ENCODE measurements around the gene CTSD.

CTSD gene

DNA sequence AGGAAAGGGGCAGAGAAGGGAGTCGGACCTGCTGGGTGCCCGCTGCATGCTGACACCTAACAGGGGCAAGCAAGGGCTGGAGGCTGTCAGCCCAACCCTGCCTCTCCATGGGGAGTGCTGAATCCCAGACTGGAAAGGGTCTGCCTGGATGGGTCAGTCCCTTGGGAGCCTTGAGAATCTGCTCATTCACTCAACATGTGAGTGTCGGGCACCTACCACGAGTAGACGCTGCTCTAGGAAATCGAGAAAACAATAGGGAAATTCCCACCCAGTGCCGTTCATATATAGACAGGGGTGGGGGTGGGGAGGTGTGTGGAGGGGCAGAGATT, 4.4 kb upstream of the CTSD start:
- no peak for DNase-seq

DNA sequence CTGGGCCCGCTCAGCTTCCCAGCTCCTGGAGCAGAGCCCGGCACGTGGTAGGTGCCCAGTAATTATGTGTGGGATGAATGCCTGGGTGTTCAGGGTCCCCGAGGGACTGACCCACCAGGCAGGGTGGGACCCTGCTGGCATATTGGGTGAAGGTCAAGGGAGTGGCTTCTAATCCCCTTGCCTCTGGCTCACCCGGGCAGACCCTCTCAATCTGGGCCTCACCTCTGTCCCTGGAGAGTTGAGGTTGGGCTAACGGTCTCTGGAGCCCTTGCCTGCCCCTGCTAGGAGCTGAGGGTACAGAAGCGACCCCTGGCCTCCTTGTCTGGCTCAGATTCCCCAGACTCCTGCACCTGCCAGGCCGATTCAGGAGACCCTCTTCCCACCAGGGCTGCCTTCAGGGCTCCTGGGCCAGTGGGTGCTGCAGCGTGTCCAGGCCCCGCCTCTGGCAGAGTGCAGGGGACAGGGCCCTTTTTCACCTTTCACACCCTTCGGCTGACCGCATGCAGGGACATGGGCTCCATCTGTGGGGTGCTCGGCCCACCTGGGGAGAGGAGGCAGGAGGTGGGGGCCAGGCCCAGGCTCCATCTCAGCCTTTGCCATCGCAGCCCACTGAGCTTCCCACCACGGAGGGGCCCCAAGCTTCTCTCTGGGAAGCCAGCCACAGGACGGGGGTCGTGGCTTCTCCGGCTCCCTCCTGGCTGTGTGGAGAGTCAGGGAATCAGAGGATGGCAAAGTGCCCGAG, 3.8 kb upstream of the CTSD start:
- DNase-seq = no peak

DNA sequence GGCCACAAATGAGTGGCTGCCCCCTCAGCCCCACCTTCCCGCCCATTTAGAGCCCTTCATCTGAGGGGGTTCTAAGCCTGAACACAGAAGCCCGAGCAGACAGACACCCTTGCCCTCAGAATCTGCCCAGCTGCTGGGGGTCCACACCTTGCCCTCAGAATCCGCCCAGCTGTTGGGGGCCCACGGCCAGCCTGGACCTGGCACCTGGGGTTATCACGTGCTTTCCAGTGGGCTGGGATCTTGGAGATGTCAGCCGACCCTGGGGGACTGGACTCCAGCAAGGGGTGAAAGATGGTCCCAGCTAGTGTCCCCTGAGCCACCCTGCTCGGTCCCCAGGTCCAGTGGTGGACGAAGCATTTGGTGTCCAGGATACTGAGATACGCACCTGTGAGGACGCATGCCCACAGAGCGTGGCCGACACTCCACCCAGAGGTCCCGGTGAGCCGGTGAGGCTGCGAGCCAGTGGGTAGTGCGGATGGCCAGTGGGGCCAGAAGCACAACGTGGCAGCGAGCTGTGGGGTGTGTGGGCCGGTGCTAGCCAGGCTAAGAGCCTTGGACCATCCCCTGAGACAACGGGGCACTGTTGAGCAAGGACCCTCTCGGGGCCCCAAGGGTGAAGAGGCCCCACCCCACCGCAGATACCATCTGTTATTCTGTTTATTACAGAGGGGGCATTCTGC, 3.1 kb upstream of the CTSD start:
- DNase-seq = no peak

DNA sequence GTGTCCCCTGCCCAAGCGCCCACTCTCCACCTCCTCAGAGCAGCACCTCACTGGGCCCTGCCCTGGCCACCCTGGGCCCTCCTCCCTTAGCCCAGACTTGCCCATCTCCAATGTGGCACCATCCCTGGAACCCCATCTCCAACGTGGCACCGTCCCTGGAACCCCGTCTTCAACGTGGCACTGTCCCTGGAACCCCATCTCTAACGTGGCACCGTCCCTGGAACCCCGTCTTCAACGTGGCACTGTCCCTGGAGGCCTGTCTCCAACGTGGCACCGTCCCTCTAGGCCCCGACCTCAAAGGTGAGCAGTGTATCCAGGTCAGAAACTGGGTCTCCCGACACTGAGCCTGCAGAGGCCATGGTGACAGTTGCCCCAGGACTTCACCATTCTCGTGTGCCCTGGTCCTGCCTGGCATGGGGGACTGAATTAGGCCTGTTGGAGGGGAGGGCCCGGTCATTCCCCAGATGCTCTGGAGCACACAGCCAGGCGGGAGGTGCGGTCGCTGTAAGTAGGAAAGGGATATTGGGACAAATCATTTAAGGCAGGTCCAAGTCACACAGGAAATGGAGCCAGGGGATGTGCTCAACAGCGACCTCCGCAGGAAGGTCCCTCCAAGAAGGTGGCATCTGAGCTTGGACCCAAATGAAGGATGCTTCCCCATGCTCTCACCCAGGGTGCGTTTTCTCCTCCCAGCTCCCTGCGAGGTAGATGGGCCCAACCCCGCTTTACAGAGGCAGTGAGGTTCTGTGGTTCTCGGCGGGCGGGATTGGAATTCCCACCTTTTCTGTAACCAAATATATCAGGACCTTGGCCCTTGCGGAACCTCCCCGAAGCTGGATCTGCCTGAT, 2.4 kb upstream of the CTSD start:
- DNase-seq = no peak

DNA sequence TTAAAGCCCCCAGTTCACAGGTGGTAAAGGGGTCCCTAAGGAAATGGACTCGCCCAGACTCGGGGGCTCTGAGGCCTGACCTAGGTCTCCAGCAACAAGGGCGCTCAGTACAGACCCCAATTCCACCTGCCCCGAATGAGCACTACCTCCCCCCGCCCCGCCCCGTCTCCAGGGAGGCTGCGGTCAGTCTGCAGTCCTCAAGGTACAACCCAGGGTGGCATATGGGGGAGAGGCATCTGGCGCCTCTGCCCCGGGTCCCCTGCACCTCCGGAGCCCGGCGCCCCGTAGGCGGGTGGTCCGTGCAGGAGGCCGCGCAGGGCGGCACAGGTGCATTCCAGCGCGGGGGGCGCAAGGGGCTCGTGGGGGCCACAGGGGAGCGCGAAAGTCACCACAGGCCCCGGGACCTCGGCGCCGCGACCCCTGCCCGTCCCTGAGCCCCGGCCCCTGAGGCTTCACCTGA, 361 bp downstream of the CTSD start:
- no peak for DNase-seq

DNA sequence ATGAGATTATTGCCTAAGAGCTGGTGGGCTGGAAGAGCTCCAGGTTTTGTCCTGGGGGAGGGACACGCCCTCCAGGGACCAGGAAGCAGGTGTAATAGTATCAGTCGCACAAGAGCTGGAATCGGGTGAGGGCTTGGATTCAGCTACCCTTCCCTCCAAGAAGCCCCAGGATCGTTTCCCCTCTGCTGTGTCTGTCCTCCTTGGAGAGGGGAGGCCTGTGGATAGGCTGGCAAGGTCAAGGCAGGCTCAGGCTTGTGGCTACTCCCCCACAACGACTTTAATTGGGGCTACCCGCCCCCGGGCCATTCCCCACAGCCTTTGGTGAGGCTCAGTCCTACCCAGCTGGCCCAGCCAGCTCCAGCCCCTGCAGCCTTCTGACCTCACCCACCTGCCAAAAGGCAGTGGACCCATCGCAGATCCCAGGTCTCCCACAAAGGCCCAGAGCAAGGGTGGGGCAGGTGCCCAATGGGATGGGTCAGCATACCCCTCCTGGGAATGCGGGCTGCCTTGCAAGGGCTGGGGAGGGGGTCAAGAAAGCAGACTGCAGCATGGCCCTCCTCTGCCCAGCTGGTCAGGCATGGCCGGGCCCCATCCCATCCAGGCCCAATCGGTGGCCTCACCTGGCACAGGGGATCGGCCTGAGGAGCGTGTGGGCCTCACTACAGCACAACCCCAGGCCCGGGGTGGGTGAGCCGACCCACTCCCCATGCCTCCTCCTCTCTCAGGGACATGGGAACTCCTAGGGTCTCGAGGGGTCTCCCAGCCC, 1.0 kb downstream of the CTSD start:
- DNase-seq = peak; percentile 26 to 43

DNA sequence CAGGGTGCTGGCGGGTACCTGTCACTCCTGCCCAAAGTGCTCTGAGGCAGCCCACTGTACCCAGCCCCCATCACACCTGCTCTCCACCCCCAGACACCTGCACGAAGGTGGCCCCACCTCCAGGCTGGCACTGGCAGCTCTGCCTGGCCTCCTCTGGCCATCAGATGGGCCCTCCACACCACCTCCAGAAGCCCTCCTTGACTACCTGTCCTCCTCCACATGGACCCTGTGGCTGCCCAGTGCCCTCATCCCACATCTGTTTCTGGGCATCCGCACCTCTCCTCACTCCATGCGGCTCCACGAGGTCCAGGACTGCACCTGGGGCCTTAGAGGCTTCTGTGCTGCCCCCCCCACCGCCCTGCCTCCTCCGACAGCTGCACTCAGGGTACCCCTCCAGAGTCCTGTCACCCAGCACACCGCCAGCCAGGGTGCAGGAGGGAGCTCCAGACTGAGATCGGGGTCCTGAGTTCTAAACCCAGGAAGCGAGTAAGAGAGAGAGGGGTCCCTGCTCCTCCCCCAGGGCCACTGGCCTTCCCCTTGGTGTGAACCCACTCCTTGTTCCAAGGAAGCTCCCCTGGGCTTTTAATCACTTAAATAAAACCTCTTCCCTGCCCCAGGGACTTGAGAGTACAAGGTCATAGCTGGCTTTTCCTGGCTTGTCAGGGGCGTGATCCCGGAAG, 1.7 kb downstream of the CTSD start:
- no peak for DNase-seq

DNA sequence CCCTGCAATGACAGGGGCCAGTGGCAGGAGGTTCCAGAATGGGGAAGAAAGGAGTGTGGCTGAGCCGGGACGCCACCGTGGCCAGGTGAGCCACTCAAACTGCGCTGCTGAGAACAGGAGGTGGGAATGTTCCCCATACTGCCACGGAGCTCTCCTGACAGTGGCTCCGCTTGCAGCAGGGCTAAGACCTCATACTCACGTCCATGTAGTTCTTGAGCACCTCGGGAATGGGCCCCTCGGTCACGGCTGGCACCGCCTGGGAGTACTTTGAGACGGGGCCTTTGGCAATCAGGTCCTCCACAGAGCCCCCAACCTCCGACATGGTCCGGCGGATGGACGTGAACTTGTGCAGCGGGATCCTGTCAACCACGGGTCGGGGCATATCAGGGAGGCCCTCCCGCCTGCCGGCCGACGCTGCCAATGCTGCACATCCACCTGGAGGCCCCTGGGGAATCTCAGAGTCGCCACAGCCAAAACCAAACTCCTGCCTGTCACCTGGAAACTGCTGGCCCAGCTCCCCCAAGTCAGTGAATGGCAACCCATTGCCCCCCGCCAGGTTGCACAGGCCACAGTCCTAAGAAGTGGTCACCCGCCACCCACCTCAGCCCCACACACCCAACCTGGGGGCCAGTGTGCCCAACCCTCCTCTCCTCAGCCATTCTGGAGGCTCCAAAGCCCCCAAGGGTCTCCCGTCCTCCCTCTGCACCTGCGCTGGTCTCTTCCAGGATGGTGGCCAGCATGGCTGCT, 2.4 kb downstream of the CTSD start:
- DNase-seq = no peak

DNA sequence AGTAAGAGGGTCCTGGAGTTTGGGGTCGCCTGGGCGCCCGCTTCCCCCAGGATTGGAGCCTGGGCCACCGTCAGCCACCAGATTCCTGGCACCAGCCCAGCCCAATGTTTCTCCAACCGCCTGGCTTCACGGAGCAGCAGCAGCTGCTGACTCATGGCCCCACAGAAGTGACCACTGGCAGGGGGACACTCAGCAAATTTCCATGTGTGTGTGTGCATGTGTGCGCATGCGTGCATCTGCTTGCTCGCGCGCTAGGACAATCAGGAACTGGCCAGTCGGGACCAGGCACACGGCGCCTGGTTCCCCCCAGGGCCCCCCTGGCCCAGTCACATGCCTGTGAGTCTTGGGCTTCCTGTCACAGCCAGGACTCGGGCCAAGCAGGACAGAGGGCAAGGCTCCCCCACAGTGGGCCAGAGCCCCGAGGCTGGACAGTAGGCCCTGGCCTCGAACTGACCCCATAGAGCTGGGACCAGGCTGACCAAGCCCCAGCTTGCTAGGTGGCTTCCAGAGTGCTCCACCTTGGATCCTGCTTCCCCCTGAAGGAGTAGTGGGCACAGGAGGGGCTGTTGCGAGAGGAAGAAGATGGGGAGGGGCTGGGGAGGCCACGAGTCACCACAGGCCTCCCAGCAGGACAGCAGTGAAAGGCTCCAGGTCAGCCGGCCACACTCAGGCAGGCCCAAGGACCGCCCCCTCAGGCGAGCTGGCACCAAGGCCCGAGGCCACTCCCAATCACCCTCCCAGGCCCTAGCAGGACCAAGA, 3.2 kb downstream of the CTSD start:
- DNase-seq = peak; percentile 54 to 58

DNA sequence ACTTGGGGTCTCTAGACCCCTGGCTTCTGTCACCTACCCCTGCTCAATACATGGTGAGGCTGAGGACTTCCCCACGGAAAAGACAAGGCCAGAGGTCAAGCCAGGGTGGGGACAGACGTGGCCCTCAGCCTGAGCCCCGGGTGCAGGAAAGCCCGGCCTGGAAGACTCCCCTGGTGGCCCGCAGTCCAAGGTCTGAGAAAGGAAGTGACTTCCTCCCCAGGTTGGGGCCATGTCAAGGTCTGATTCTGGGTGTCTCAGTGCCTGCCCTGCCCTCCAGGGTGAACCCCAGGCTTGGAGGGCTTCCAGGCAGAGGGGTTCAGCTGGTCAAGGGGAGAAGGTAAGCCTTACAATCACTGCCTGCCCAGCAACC, 3.9 kb downstream of the CTSD start:
- DNase-seq = no peak

DNA sequence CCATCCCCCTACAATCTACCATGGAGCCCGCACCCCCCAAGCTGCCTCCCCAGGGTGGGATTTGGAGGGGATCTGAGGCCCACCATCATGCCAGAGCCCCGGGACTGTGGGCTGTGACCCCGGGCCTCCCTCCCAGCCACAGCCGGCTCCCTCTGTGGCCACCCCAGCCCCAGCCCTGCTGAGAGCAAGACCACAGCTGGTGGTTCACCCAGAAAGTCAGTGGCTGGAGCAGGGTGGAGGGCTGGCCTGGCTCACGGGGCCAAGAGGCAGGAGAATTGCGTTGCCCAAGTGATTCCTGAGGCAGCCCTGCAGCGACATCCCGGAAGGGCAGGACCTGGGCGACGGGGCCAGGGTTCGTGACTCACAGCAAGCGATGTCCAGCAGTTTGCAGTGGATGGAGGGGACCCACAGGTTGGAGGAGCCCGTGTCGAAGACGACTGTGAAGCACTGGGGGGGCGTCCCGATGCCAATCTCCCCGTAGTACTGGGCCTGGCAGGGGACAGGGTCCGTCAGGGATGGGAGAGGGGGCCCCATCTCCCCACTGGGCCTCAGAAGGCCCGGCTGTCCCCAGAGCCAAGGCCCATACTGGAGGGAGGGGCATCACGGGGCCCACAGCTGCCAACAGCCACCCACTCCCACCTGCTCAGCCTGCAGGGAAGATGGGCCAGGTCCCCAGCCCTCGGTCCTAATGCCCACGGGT, 4.4 kb downstream of the CTSD start:
- no peak for DNase-seq

DNA sequence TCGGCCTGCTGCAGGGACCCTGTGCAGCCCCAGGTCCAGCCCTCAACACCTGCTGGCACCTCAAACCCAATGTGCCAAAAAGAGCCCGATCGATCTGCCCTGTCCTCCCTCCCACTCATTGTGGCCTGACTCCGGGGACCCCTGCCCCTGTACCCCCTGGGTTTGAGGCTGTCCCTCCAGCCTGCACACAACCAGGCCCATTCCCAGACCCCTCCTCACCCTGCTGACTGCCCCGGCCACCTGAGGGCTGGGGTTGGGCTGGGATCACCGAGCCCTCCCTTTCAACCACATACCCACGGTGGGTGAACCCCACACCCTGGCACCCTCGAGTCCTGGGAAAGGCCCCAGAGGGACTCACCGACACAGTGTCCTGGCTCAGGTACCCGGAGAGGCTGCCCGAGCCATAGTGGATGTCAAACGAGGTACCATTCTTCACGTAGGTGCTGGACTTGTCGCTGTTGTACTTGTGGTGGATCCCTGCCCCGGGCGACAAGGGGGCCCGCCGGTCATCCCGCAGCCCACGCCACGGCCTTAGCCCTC, 5.0 kb downstream of the CTSD start:
- no peak for DNase-seq

DNA sequence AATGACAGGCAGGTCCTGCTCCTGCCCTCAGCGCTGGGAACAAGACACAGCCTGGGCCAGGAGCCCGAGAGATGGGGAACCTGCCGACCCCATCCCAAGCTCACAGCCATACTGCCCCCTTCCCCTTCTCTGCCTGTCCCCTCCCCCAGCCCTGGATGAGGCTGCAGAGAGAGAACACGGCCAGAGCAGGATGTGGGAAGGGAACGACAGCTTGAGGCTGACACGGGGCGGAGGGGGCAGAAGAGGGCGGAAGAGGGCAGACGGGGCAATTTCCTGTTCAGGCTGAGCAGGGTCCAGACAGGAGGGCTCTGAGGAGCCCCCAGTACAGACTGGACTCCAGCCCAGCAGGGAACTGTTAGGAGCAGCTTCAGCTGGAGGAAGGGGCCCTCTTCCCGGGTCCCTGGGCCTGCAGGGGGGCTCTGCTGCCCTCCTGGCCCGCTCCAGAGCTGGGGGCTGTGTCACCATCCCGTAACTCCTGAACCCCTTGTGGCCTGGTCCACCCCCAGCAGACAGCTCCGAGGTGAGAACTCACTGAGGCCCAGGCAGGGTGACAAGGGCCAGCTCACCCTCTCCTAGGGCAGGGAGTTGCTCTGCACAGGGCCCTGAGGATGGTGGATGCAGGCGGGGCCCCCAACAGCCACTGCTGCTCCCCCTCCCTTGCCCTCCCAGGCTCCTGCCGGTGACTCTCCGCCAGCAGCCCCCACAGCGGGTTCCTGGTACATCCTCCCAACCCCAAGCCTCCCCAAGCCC, 5.7 kb downstream of the CTSD start:
- DNase-seq = peak; percentile 58 to 59

DNA sequence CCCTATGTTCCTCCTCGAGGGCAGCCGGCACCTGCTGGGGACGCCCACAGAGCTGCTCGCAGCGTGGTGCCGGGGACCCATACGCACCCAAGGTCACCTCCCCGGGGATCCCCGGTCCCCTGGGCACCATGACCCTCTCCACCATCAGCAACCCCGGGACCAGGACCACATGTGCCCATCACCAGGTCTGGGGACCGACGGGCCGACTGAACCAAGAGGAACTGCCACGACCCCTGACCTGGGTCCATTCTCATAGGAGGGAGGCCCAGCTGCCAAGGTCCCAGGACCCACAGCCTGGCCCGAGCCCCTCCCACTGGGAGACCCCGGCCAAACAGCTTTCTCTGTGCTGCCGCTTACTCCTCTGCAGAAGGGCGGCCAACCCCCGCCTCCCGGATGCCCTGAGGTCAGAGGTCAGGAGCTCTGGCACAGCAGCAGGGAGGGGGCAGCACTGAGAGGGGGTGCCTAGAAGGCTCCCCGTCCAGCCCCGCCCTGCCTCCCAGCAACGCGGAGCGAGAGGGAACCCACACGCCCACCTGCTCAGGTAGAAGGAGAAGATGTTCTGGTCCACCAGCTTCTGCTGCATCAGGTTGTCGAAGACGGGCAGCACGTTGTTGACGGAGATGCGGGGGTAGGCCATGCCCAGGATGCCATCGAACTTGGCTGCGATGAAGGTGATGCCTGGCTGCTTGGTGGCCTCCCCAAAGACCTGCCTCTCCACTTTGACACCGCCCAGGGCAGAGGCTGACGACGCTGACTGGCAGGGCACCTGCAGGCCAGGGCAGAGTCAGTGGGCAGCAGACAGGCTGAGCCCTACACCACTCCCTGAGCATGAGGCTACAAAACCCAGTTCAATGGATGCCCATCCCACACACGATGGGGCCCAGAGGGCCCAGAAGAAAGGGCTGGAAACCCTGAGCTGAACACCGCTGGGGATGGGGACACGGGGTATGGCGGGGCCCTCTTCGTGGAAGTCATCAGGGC, 6.6 kb downstream of the CTSD start:
- DNase-seq = no peak

DNA sequence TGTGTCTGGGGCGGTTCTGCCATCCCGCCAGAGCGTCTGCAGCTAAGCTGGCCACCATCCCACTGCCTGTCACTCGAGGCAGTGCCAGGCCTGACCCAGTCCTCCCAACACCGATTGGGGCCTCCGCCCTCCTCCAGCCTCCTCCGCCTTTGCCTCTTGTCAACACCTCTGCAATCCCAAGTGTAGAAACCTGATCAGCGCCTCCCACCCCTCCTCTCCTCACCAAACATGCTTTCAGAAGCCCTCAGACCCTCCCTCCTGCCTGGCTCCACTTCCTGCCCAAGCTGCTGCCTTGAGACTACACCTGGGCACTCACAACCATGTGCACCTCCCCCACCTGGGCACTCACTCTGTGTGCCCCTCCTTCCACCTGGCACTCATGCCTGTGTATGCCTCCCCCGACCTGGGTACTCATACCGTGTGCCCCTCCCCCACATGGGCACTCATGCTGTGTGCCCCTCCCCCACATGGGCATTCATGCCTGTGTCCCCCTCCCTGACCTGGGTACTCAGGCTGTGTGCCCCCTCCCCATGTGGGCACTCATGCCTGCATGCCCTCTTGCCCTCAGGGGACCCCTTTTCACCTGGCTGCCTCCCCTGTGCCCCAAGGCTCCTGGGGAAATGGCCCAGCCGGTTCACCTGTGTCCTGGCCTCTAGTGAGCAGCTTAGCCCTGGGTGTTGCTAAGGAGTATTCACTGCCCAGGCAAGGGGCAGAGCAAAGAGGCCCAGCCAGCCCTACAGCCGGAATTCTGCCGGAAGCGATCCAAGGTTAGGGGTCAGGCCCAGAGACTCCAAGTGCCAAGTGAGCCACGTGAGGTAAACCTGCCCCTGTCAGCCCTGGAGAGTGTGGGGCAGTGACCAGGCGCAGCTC, 7.8 kb downstream of the CTSD start:
- no peak for DNase-seq

DNA sequence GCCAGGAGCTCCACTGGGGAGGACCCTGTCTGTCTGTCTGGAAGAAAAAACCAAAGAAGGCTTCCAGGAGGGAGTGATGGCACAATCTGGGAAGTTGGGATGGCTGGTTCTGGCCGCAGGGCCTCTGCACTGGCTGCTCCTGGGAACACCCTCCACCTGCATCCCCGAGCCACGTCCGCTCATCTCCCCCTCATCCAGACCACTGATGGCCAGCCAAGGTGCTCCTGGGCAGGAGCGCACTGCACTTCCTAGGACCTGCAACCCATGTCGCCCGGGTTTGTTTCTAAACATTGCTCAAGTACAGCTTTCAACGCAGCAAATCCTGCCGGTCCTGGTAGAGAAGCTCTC, 8.4 kb downstream of the CTSD start:
- no peak for DNase-seq

Measured in AML-193 (cell line).